IPS-20b (cell line): ENCODE data around the gene C15orf39.

Experiments
- H3K27ac ChIP-seq: one replicate; pipeline ENCODE4 v1.5.1; 2013; ENCODE audit warnings: low read length
- H3K27me3 ChIP-seq: 2 replicates; pipeline ENCODE4 v1.6.1; 2013; ENCODE audit warnings: mild to moderate bottlenecking, low read length, inconsistent platforms; ENCODE audit not compliant: insufficient read depth
- H3K36me3 ChIP-seq: 2 replicates; pipeline ENCODE4 v1.6.1; 2013; ENCODE audit warnings: low read depth, mild to moderate bottlenecking, inconsistent platforms, low read length, moderate library complexity; ENCODE audit not compliant: insufficient read depth
- H3K4me1 ChIP-seq: 2 replicates; pipeline ENCODE4 v1.6.1; 2013; ENCODE audit warnings: mild to moderate bottlenecking, control low read depth, inconsistent platforms, low read length, moderate library complexity; ENCODE audit not compliant: insufficient read depth
- H3K4me3 ChIP-seq: 2 replicates; pipeline ENCODE4 v1.5.1; 2013; ENCODE audit warnings: mild to moderate bottlenecking, low read length, inconsistent platforms
- H3K9ac ChIP-seq: 2 replicates; pipeline ENCODE4 v1.6.1; 2013; ENCODE audit warnings: low read depth, mild to moderate bottlenecking, inconsistent platforms, low read length, moderate library complexity
- H3K9me3 ChIP-seq: 2 replicates; pipeline ENCODE4 v1.6.1; 2013; ENCODE audit warnings: mild to moderate bottlenecking, low read depth, low read length, inconsistent platforms; ENCODE audit not compliant: insufficient read depth

The C15orf39 gene

DNA sequence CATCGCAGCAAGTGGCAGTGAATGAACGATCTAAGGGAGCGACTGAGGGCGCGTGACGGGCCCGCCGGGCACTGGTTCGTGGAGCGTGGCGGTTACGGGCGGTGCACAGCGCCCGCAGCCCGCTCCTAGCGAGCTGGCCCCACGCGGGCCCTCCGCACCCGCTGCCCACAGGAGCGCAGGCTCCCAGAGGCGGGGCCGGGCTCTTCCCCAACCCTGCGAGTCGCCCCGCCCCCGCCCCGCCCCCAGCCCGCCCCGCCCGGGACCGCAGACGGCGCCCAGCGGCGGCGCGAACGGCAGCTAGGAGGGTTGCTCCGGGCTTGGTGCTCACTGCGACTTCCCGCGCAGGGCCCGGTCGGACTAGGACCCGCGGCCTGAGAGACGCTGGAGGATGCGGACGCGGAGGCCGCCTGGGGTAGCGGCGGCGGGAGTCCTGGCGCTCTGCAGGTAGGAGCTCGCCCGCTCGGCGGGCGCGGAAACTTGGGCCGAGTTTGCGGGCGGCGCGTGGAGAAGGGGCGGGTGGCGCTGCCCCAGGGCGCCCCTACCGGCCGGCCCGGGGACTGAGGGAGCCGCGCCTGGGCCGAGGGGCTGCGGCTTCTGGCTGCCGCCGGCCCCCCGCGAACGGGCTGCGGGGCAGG is at the start of gene C15orf39:
Gene C15orf39 (plus strand): TSS at position 267 of the 635 bp plus-strand sequence. CDS start 4,167 bp downstream, outside the sequence.
- no peaks in the 10 kb centered on the region for H3K9me3 ChIP-seq
- peak within 1 kb of the TSS; percentile 82; the same call in 1 of the 2 replicates for H3K9ac ChIP-seq
- peaks cover 10% of the 10 kb centered on the region; the same call in 1 of the 2 replicates for H3K36me3 ChIP-seq
- H3K4me3 ChIP-seq, result peak within 1 kb of the TSS; percentile 88
- H3K27ac ChIP-seq, result no peak within 1 kb of the TSS
- H3K27me3 ChIP-seq, result peaks cover 18% of the 10 kb centered on the region
- H3K4me1 ChIP-seq, result peaks cover 25% of the 10 kb centered on the region; the same call in 1 of the 2 replicates

DNA sequence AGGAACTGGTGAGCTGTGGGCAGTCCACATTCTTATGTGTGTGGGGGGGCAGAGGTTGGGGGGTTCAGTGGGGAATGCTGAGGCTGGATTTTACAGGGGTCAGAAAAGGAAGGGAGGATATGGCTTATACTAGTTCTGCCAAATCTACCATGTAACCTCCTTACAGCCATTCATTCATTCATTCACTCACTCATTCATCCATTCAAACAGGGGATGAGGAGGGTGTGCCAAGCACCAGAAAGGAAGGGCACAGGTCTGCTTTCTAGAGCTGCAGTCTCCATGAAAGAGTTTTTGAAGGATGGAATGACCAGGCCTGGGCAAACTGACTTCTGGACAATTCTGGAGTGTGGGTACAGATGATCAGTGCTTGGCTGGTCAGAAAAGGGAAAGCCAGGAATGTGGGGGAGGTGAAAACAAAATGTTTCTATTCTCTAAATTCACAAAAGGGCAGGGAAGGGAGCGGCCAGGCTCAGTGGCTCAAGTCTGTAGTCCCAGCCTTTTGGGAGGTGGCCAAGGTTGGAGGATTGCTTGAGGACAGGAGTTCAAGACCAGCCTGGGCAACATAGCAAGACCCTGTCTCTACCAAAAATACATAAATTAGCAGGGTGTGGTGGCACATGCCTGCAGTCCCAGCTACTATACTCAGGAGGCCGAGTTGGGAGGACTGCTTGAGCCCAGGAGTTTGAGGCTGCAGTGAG is 49.2 kb upstream of the C15orf39 start:
- H3K9ac ChIP-seq, result no peak overlapping the region
- no peak overlapping the region for H3K4me3 ChIP-seq
- H3K9me3 ChIP-seq, result peaks cover 5% of the 10 kb centered on the region; the same call in 1 of the 2 replicates
- no peaks in the 10 kb centered on the region for H3K36me3 ChIP-seq
- H3K27me3 ChIP-seq, result no peaks in the 10 kb centered on the region
- H3K27ac ChIP-seq, result no peak overlapping the region
- H3K4me1 ChIP-seq, result no peaks in the 10 kb centered on the region; the same call in 1 of the 2 replicates

DNA sequence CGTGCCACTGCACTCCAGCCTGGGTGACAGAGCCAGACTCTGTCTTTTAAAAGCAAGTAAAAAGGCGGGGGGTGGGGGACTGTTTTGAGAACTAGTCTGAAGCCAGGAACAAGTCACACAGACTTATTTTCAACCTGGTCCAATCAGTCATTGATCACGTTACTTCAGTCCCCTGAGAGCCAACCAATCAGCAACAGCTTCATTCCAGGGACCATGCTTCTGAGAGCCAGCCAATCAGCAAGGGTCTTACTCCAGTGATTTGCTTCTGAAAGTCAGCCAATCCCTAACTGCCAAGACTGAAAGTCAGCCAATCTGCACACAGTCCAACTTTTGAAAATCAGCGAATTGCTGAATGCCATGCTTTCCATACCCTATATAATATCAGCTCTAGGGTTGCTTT is 48.6 kb upstream of the C15orf39 start:
- H3K27ac ChIP-seq, result no peak overlapping the region
- no peaks in the 10 kb centered on the region for H3K27me3 ChIP-seq
- no peak overlapping the region for H3K4me3 ChIP-seq
- H3K9ac ChIP-seq, result no peak overlapping the region
- no peaks in the 10 kb centered on the region for H3K36me3 ChIP-seq
- H3K4me1 ChIP-seq, result no peaks in the 10 kb centered on the region; the same call in 1 of the 2 replicates
- H3K9me3 ChIP-seq, result peaks cover 5% of the 10 kb centered on the region; the same call in 1 of the 2 replicates

- peaks cover 3% of the 10 kb centered on the region; the same call in 1 of the 2 replicates for H3K9me3 ChIP-seq
- no peak overlapping the region for H3K27ac ChIP-seq
- H3K4me3 ChIP-seq, result no peak overlapping the region
- H3K36me3 ChIP-seq, result no peaks in the 10 kb centered on the region
- no peaks in the 10 kb centered on the region; the same call in 1 of the 2 replicates for H3K4me1 ChIP-seq
- no peaks in the 10 kb centered on the region for H3K27me3 ChIP-seq
- no peak overlapping the region for H3K9ac ChIP-seq
These were observed 48.0 kb upstream of the C15orf39 start for GRCh38 chr15:75153565-75154276.

- Histone ChIP-seq H3K4me1 (no peaks in the 10 kb centered on the region; the same call in 1 of the 2 replicates), H3K27me3 (no peaks in the 10 kb centered on the region), H3K27ac (no peak overlapping the region)
These were observed 47.1 kb upstream of the C15orf39 start for GRCh38 chr15:75154461-75155062.

DNA sequence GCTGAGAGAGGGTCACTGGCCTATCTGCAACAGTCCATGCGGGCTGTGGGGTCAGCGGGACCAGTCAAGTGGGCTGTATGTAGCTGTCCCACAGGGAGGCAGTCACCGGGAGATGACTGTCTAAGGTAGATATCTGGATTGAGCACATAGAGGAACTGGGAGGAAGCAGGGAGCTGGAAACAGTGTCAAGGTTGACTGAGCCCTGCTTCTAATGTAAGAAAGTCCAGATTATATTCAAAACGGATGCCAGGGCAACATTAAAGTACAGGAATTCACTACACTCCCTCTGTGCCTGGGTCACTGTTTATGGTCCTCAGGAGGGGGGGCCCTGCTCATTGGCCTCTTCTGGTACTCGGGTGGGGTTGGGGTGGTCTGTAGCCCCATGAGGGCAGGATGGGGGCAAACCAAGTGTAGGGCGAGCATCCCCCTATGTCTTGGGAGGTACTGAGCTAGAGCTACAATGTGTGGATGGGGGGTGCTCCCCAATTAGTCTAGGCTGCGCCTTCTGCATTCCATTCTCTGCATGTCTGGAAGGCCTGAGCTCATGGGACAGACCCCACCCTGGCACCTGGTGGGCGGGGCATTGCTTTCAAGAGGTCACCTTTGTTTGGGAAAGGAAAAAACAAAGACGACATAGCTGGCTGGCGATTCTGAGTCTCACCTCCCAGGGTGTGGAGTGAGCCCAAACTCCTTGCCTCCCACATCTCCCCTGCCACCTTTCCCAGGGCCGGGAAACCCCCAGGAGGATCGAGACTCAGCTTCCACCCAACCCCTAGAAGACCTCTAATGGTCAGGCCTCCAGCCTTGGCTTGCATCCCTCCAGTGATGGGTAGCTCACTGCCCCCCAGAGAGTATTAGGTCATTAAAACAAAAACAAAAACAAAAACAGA is 45.1 kb upstream of the C15orf39 start:
- no peak overlapping the region for H3K27ac ChIP-seq
- H3K36me3 ChIP-seq, result no peaks in the 10 kb centered on the region
- no peaks in the 10 kb centered on the region; the same call in 1 of the 2 replicates for H3K4me1 ChIP-seq
- no peak overlapping the region for H3K9ac ChIP-seq
- H3K27me3 ChIP-seq, result no peaks in the 10 kb centered on the region
- H3K4me3 ChIP-seq, result no peak overlapping the region
- no peaks in the 10 kb centered on the region for H3K9me3 ChIP-seq

More at GRCh38 chr15:75154461-75155062, 47.1 kb upstream of the C15orf39 start:
- Histone ChIP-seq H3K9me3 (no peaks in the 10 kb centered on the region), H3K4me3 (no peak overlapping the region), H3K36me3 (no peaks in the 10 kb centered on the region), H3K9ac (no peak overlapping the region)

DNA sequence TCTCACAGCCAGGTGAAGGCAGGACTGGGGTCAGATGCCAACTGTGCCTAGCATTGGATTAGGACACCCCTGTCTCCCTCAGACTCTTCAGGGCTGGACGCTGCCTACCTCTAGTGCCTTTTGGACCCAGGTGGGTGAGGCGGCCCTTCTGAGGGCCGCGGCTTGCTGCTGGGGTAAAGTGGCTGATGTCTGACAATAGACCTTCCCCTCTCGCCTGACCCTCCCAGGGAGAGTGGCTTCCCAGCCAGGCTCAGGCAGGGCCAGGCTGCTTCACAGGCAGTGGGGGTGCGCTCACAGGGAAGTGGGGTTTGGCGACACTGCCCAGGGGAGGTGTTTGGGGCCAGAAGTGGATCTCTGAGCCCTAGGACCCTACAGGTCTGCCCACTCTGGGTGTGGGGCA is 43.3 kb upstream of the C15orf39 start:
- Histone ChIP-seq H3K36me3 (no peaks in the 10 kb centered on the region), H3K4me1 (no peaks in the 10 kb centered on the region; the same call in 1 of the 2 replicates), H3K27ac (no peak overlapping the region), H3K4me3 (no peak overlapping the region), H3K9ac (no peak overlapping the region), H3K27me3 (no peaks in the 10 kb centered on the region), H3K9me3 (no peaks in the 10 kb centered on the region)

- Histone ChIP-seq H3K36me3 (no peaks in the 10 kb centered on the region), H3K27me3 (no peaks in the 10 kb centered on the region), H3K9me3 (no peaks in the 10 kb centered on the region), H3K4me1 (no peaks in the 10 kb centered on the region; the same call in 1 of the 2 replicates), H3K9ac (no peak overlapping the region), H3K4me3 (no peak overlapping the region), H3K27ac (no peak overlapping the region)
These were observed 42.4 kb upstream of the C15orf39 start for GRCh38 chr15:75159244-75159643.

DNA sequence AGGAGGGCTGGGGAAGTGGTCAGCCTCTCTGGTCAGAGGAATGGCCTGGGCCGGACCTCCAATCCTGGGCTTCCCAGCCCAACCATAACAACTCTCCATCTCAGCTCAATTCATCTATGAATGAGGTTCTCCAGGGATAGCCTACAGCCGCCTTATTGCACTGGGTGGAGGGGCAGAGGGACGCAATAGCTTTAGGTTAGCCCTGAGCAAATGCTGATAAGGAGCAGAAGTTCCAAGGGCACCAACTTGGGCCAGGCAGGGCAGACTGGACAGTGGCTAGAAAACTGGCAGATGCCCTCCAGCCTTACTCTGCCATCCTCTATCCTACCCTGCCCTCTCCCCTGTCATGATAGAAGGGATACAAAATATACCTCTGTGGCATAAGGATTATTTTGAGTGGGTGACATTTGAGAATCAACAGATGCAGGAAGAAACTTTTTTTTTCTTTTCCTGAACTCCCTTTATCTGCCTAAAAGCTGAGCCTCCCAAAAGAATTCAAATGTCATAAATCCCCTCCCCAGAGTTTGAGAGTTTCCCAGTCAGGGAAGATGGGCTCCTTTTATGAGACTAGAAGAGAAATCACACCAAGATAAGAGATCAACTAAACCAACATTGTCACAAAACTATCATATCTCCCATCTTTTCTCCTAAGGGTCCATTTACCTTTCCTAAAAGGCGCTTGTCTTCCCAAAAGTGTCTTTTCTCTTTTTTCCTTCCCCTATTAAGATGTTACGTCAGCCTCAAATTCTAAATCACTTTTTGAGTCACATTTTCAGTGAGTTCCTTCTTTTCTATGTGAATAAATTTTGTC is 40.4 kb upstream of the C15orf39 start:
- no peaks in the 10 kb centered on the region; the same call in 1 of the 2 replicates for H3K4me1 ChIP-seq
- no peak overlapping the region for H3K4me3 ChIP-seq
- no peak overlapping the region for H3K27ac ChIP-seq
- H3K36me3 ChIP-seq, result no peaks in the 10 kb centered on the region
- H3K9ac ChIP-seq, result no peak overlapping the region
- no peaks in the 10 kb centered on the region for H3K9me3 ChIP-seq
- no peaks in the 10 kb centered on the region for H3K27me3 ChIP-seq

GRCh38 chr15:75161917-75162414 is 39.7 kb upstream of the C15orf39 start:
- Histone ChIP-seq H3K4me3 (no peak overlapping the region), H3K9me3 (no peaks in the 10 kb centered on the region), H3K36me3 (no peaks in the 10 kb centered on the region), H3K4me1 (no peaks in the 10 kb centered on the region), H3K27me3 (no peaks in the 10 kb centered on the region), H3K9ac (no peak overlapping the region), H3K27ac (no peak overlapping the region)
